OCI-LY3 (cell line): ENCODE measurements around the gene CEP78.

Experiments
- CTCF ChIP-seq: fragments of 200-600, 300-600 bp; sonication (generic); IDR thresholded peaks from 2 replicates; pipeline ENCODE4 v1.5.1; 2014; ENCODE audit warnings: antibody characterized with exemption, low read length, low read depth
- EZH2phosphoT487 ChIP-seq: fragments of 200-600 bp; shearing (Covaris generic); IDR thresholded peaks from 2 replicates; pipeline ENCODE4 v1.6.1; 2018; ENCODE audit warnings: antibody characterized with exemption, mixed run types, low read depth

DNA sequence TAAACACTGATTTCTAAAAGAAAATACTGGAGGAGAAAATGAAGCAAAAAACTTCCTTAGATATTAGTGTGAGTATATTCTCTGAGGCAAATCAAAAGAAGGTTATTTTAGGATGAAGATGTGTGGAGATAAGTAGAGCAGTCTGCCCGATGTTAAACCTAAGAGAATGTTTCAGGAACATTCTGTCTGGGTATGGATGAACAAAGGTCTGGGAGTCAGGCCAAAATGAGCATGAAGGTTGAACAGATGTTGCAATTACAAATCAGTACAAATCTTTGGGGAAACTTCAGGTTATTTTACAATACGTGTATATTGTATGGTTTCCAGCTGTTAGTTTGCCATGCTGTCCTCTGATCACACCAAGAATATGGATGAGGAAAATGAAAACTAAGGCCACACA lies 14.4 kb upstream of the CEP78 start:
- TF ChIP-seq CTCF (no peak), EZH2phosphoT487 (no peak)
